Gastrocnemius medialis (tissue), 4 donors: ENCODE measurements around the gene ABCA6. TPM values are rescaled to one million over a fixed set of nuclear protein-coding genes. Genes with fewer than 3 reads are reported as not detected.

Experiments
- ATAC-seq, 2 donors: fragments of 150-250 bp; one replicate each; pipeline ENCODE4 v1.9.1; 2016
- DNase-seq, 2 donors: peaks; one replicate each; pipeline ENCODE4 v3.0.0-alpha.2; 2019
- H3K27ac ChIP-seq, 4 donors: fragments of 200-600 bp; sonication (generic); 1 replicate in 1 of 4; 2 replicates in 3 of 4; pipeline ENCODE4 v1.5.1; 2016 to 2018; ENCODE audit warnings: mild to moderate bottlenecking in 2 of 4, moderate library complexity in 1 of 4
- H3K27me3 ChIP-seq, 3 donors: fragments of 200-600 bp; sonication (generic) in 2 of 3; 1 replicate in 1 of 3; 2 replicates in 2 of 3; pipeline versions ENCODE4 v1.5.1 to v1.6.0; 2016 to 2019; ENCODE audit warnings: mild to moderate bottlenecking in 1 of 3, moderate library complexity in 1 of 3
- H3K36me3 ChIP-seq, 2 donors: fragments of 200-600 bp; sonication (generic) in 1 of 2; one replicate each; pipeline ENCODE4 v1.5.1; 2017 to 2018
- H3K4me1 ChIP-seq, 2 donors: fragments of 200-600 bp; sonication (generic) in 1 of 2; one replicate each; pipeline ENCODE4 v1.5.1; 2016 to 2017; ENCODE audit warnings: mild to moderate bottlenecking in 2 of 2
- H3K4me3 ChIP-seq, 4 donors: fragments of 200-600 bp; sonication (generic) in 3 of 4; 1 replicate in 1 of 4; 2 replicates in 3 of 4; pipeline ENCODE4 v1.5.1; 2016 to 2019; ENCODE audit warnings: mild to moderate bottlenecking in 2 of 4
- H3K9me3 ChIP-seq, 3 donors: fragments of 200-600 bp; sonication (generic) in 2 of 3; 1 replicate in 1 of 3; 2 replicates in 2 of 3; pipeline ENCODE4 v1.5.1; 2016 to 2019
- CTCF ChIP-seq, 5 experiments: fragments of 450-650 bp in 3 of 5; fragments of 200-600 bp in 2 of 5; sonication (generic) in 2 of 5; IDR thresholded peaks in 4 of 5; conservative IDR thresholded peaks in 1 of 5; 1 replicate in 4 of 5; 2 replicates in 1 of 5; pipeline ENCODE4 v1.5.1; 2016 to 2019; ENCODE audit warnings: antibody characterized with exemption in 5 of 5, mild to moderate bottlenecking in 3 of 5, moderate library complexity in 3 of 5
- POLR2A ChIP-seq, 2 donors: fragments of 450-650 bp; IDR thresholded peaks; one replicate each; pipeline ENCODE4 v1.6.1; 2017; ENCODE audit warnings: antibody characterized with exemption in 2 of 2, mild to moderate bottlenecking in 2 of 2, moderate library complexity in 2 of 2
- in situ Hi-C, 4 donors: fragments of 200-750 bp; cut with MboI; loops; one replicate each; pipeline versions ENCODE4 v1.15.0 to v1.8.0; 2017; ENCODE audit warnings: low sequenced_read_pairs in 4 of 4
- intact Hi-C: fragments of 100-400 bp; cut with DNase I; formaldehyde crosslinking; loops from one replicate; pipeline ENCODE4 v1.15.1; 2023; ENCODE audit warnings: low total_unique reads
- microRNA-seq, 2 donors: library from miRNA; unstranded; fragments of <30 nt; microRNA quantifications; one replicate each; pipeline ENCODE4, GENCODE V29; 2016; ENCODE audit warnings: borderline replicate concordance in 2 of 2
- total RNA-seq, 4 donors: library from RNA; depleted of rRNA; stranded (reverse); fragments of >200 nt; gene quantifications; one replicate each; pipeline versions ENCODE4 v1.1.0 to v1.2.3, GENCODE V29; 2016

The ABCA6 gene
- total RNA-seq, 4 donors from 2014 or later: 12.8 to 82.3 (median 15.7) TPM

- ATAC-seq: no peak
- Histone ChIP-seq H3K27ac (no peak overlapping the region), H3K36me3 (peaks cover 3 to 77% of the 10 kb centered on the region in 2 donors), H3K9me3 (no peaks in the 10 kb centered on the region), H3K4me1 (no peaks in the 10 kb centered on the region), H3K4me3 (no peak overlapping the region), H3K27me3 (no peaks in the 10 kb centered on the region)
- in situ Hi-C loops: no loop called here
- intact Hi-C loops: no loop called here
- DNase-seq: no peak
- TF ChIP-seq CTCF (IDR thresholded peaks at IDR 0.05 in 4 of 5, conservative IDR thresholded peaks at IDR 0.05 in 1 of 5): no peak
- TF ChIP-seq POLR2A (IDR thresholded peaks at IDR 0.05): no peak
These were observed 109.9 kb downstream of the ABCA6 start for GRCh38 chr17:69031839-69032238.

GRCh38 chr17:69030169-69030568 is 111.5 kb downstream of the ABCA6 start:
- no peaks in the 10 kb centered on the region for H3K9me3 ChIP-seq
- no peaks in the 10 kb centered on the region for H3K4me1 ChIP-seq
- in situ Hi-C loops: no loop called here
- peaks cover 3 to 86% of the 10 kb centered on the region in 2 donors for H3K36me3 ChIP-seq
- no peaks in the 10 kb centered on the region for H3K27me3 ChIP-seq
- no peak overlapping the region for H3K27ac ChIP-seq
- ATAC-seq (no peak), DNase-seq (no peak)
- no peak overlapping the region for H3K4me3 ChIP-seq
- TF ChIP-seq CTCF (IDR thresholded peaks at IDR 0.05 in 4 of 5, conservative IDR thresholded peaks at IDR 0.05 in 1 of 5) (no peak), POLR2A (IDR thresholded peaks at IDR 0.05) (no peak)
- intact Hi-C loops: no loop called here

Small RNA genes lying within 50 kb of the gene (microRNA-seq; reads per million reads assigned to microRNA genes)
- gene MIR4524A (0 reads per million in 2 donors), gene MIR4524B (0 reads per million in 2 donors)

Other genes with a start within 250 kb of the ABCA6 start
- gene ABCA8, start 186.5 kb downstream of the ABCA6 start, total RNA-seq: 10 to 100 TPM in 3 of 4 donors, 1 to 10 TPM in 1; 8.4 to 24.9 (median 21.7) TPM
- 10 to 100 TPM in 2 of 4 donors, 1 to 10 TPM in 2; 6.0 to 38.2 (median 8.5) TPM for gene ABCA9, start 81.0 kb downstream of the ABCA6 start, total RNA-seq
- 10 to 100 TPM in 1 of 4 donors, 1 to 10 TPM in 3; 2.6 to 39.3 (median 5.2) TPM for gene ABCA10, start 86.9 kb upstream of the ABCA6 start, total RNA-seq
- 100 to 1,000 TPM in 2 of 4 donors, 10 to 100 TPM in 2; 62.8 to 228 (median 123) TPM for gene ABCA5, start 185.2 kb upstream of the ABCA6 start, total RNA-seq